H1 (cell line): ENCODE measurements around the gene CROCC2. TPM values are rescaled to one million over a fixed set of nuclear protein-coding genes. Genes with fewer than 3 reads are reported as not detected.

Source experiments
- BRCA1 ChIP-seq: IDR thresholded peaks from 2 replicates; pipeline ENCODE4 v1.6.1; 2012; ENCODE audit warnings: low read depth, low read length, improper control_type of control experiment
- CBX8 ChIP-seq: fragments of 300-800, 300-1000 bp; sonication (generic); IDR thresholded peaks from 2 replicates; pipeline ENCODE4 v1.7.1; 2016; ENCODE audit warnings: low read depth, low read length, borderline replicate concordance
- E2F6 ChIP-seq: IDR thresholded peaks from 2 replicates; pipeline ENCODE4 v1.6.1; 2012; ENCODE audit warnings: inconsistent platforms
- FOSL1 ChIP-seq: IDR thresholded peaks from 2 replicates; pipeline ENCODE4 v1.6.1; 2011; ENCODE audit warnings: mild to moderate bottlenecking, low read depth, low read length, moderate library complexity; ENCODE audit not compliant: insufficient read depth
- GTF2F1 ChIP-seq: IDR thresholded peaks from 2 replicates; pipeline ENCODE4 v1.6.1; 2012; ENCODE audit warnings: low read depth, low read length, improper control_type of control experiment, borderline replicate concordance
- JUN ChIP-seq: IDR thresholded peaks from 2 replicates; pipeline ENCODE4 v1.6.1; 2011; ENCODE audit warnings: low read depth, mild to moderate bottlenecking, improper control_type of control experiment, low read length
- KDM1A ChIP-seq: fragments of 200-600, 300-600 bp; sonication (generic); IDR thresholded peaks from 2 replicates; pipeline ENCODE4 v1.7.1; 2016; ENCODE audit warnings: mild to moderate bottlenecking, low read length, borderline replicate concordance
- PHF8 ChIP-seq: fragments of 200-600 bp; sonication (generic); conservative IDR thresholded peaks from 2 replicates; pipeline ENCODE4 v1.7.1; 2012; ENCODE audit warnings: low read depth, mild to moderate bottlenecking, inconsistent platforms, low read length, moderate library complexity
- RFX5 ChIP-seq: IDR thresholded peaks from 2 replicates; pipeline ENCODE4 v1.6.1; 2011; ENCODE audit warnings: low read depth, low read length, improper control_type of control experiment, borderline replicate concordance
- SIX5 ChIP-seq: IDR thresholded peaks from 2 replicates; pipeline ENCODE4 v1.6.1; 2011; ENCODE audit warnings: mild to moderate bottlenecking, low read depth, low read length
- SUZ12 ChIP-seq: fragments of 200-600 bp; sonication (generic); IDR thresholded peaks from 2 replicates; pipeline ENCODE4 v1.6.1; 2012; ENCODE audit warnings: mild to moderate bottlenecking, inconsistent platforms, low read length, moderate library complexity, mixed read lengths
- polyA plus RNA-seq, 7 experiments: library from polyadenylated mRNA; depleted of rRNA in 3 of 7; stranded (reverse) in 5 of 7; unstranded in 2 of 7; fragments of >200 nt in 5 of 7; fragments of 200-250 nt in 2 of 7; gene quantifications; 1 replicate in 5 of 7; 2 replicates in 1 of 7; 4 replicates in 1 of 7; pipeline versions ENCODE4 v1.2.1 to v1.2.3, GENCODE V29; 2011 to 2013; ENCODE audit warnings: missing spikeins in 2 of 7, mixed read lengths in 2 of 7
- total RNA-seq: library from RNA; stranded (reverse); fragmentation: NEBNext Ultra II Directional; extraction: Animal tissue kit (Norgen Biotek cat#: 25700); gene quantifications from 2 replicates; pipeline ENCODE4 v1.2.1, GENCODE V29; 2021

Gene CROCC2
- total and polyA plus RNA-seq, 2 of the 8 experiments (the other 6 are each of a cell fraction or from before 2014, with no cell fraction given) = not detected

GRCh38 chr2:240953426-240954410 lies 47.6 kb downstream of the CROCC2 start (continued):
- TF ChIP-seq SUZ12 (no peak), GTF2F1 (no peak), PHF8 (no peak), KDM1A (no peak), JUN (no peak), E2F6 (no peak), BRCA1 (no peak), FOSL1 (no peak), CBX8 (no peak), SIX5 (no peak), RFX5 (no peak)
